ENCODE data around the gene MSANTD3. TPM values are rescaled to one million over a fixed set of nuclear protein-coding genes. Genes with fewer than 3 reads are reported as not detected.

MSANTD3 gene
- total and polyA plus RNA-seq, 2 of the 13 experiments (the other 11 are each of a cell fraction or from before 2014, with no cell fraction given), result 10.1 to 19.2 TPM

DNA sequence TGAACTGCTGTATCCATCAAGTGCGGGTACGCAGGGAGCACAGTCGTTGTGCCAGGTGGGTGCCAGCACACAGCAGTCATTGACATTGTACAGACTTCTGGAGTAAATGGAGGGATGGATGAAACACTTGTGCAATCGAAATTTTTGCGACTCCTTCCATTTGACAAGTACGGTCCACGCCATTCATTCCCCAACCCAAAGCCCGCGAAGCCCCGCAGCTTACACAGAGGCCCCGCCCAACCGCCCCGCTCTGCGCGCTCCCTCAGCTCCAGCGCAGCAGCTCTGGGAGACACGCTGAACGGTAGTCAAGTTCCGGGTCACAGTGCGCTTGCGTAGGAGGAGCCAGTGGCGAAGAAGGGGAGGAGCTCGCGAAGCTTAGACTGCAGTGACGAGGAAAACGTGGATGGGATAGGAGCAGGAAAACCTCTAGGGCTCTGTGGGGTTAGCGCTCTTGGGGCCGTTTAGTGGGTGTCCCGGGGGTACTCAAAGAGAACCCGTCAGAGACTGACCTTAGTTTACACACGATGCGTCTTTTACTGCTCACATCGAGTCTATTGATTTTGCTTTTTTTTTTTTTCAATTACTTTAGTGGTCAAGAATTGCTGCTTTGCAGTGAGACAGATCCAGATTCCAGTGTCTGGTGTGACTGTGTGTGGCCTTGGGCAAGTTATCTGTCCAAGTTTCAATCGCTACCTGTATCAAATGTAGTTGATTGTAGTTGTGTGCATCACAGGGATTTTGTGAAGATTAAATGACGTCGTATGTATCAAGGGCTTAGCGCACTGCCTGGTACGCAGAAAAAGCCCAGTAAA lies 15.3 kb upstream of the MSANTD3 start (continued):
- TF ChIP-seq NCOR1 (IDR thresholded peaks at IDR 0.05; ENCODE audit: borderline replicate concordance, low read length), result no peak
- TF ChIP-seq, protein P1, sequence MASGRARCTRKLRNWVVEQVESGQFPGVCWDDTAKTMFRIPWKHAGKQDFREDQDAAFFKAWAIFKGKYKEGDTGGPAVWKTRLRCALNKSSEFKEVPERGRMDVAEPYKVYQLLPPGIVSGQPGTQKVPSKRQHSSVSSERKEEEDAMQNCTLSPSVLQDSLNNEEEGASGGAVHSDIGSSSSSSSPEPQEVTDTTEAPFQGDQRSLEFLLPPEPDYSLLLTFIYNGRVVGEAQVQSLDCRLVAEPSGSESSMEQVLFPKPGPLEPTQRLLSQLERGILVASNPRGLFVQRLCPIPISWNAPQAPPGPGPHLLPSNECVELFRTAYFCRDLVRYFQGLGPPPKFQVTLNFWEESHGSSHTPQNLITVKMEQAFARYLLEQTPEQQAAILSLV (CRISPR knock-in tag; IDR thresholded peaks at IDR 0.05; ENCODE audit: borderline replicate concordance), result peak; percentile 63; the same call in 1 of the 2 replicates
- TF ChIP-seq, protein P2, sequence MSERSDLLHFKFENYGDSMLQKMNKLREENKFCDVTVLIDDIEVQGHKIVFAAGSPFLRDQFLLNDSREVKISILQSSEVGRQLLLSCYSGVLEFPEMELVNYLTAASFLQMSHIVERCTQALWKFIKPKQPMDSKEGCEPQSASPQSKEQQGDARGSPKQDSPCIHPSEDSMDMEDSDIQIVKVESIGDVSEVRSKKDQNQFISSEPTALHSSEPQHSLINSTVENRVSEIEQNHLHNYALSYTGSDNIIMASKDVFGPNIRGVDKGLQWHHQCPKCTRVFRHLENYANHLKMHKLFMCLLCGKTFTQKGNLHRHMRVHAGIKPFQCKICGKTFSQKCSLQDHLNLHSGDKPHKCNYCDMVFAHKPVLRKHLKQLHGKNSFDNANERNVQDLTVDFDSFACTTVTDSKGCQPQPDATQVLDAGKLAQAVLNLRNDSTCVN (CRISPR knock-in tag; IDR thresholded peaks at IDR 0.05; ENCODE audit: borderline replicate concordance), result no peak
- TF ChIP-seq, protein P3, sequence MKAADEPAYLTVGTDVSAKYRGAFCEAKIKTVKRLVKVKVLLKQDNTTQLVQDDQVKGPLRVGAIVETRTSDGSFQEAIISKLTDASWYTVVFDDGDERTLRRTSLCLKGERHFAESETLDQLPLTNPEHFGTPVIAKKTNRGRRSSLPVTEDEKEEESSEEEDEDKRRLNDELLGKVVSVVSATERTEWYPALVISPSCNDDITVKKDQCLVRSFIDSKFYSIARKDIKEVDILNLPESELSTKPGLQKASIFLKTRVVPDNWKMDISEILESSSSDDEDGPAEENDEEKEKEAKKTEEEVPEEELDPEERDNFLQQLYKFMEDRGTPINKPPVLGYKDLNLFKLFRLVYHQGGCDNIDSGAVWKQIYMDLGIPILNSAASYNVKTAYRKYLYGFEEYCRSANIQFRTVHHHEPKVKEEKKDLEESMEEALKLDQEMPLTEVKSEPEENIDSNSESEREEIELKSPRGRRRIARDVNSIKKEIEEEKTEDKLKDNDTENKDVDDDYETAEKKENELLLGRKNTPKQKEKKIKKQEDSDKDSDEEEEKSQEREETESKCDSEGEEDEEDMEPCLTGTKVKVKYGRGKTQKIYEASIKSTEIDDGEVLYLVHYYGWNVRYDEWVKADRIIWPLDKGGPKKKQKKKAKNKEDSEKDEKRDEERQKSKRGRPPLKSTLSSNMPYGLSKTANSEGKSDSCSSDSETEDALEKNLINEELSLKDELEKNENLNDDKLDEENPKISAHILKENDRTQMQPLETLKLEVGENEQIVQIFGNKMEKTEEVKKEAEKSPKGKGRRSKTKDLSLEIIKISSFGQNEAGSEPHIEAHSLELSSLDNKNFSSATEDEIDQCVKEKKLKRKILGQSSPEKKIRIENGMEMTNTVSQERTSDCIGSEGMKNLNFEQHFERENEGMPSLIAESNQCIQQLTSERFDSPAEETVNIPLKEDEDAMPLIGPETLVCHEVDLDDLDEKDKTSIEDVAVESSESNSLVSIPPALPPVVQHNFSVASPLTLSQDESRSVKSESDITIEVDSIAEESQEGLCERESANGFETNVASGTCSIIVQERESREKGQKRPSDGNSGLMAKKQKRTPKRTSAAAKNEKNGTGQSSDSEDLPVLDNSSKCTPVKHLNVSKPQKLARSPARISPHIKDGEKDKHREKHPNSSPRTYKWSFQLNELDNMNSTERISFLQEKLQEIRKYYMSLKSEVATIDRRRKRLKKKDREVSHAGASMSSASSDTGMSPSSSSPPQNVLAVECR (CRISPR knock-in tag; IDR thresholded peaks at IDR 0.05; ENCODE audit: borderline replicate concordance), result peak; percentile 75; the same call in 1 of the 2 replicates
- peak; percentile 59; the same call in 1 of the 2 replicates for TF ChIP-seq MIXL1 (CRISPR knock-in tag; IDR thresholded peaks at IDR 0.05)
- TF ChIP-seq HDAC1 (CRISPR knock-in tag; IDR thresholded peaks at IDR 0.05), result peak; percentile 59
- peak; percentile 90 for TF ChIP-seq GABPB1 (CRISPR knock-in tag; IDR thresholded peaks at IDR 0.05)
- TF ChIP-seq NCOA2 (CRISPR knock-in tag; IDR thresholded peaks at IDR 0.05), result peak; percentile 20; the same call in 1 of the 2 replicates
- peak; percentile 75; the same call in 1 of the 2 replicates for TF ChIP-seq TSC22D2 (CRISPR knock-in tag; IDR thresholded peaks at IDR 0.05; ENCODE audit: borderline replicate concordance)
- 0 out of 2 replicates have a peak, but pooled peaks have one; percentile 15 for TF ChIP-seq SOX13 (IDR thresholded peaks at IDR 0.05)
- no peak for TF ChIP-seq SOX13 (CRISPR knock-in tag; conservative IDR thresholded peaks at IDR 0.05 in 1 of 2, IDR thresholded peaks at IDR 0.05 in 1 of 2)
- TF ChIP-seq, protein P4, sequence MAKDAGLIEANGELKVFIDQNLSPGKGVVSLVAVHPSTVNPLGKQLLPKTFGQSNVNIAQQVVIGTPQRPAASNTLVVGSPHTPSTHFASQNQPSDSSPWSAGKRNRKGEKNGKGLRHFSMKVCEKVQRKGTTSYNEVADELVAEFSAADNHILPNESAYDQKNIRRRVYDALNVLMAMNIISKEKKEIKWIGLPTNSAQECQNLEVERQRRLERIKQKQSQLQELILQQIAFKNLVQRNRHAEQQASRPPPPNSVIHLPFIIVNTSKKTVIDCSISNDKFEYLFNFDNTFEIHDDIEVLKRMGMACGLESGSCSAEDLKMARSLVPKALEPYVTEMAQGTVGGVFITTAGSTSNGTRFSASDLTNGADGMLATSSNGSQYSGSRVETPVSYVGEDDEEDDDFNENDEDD (CRISPR knock-in tag; IDR thresholded peaks at IDR 0.05; ENCODE audit: borderline replicate concordance), result peak; percentile 67; the same call in 1 of the 2 replicates
- peak; percentile 29 for TF ChIP-seq ASH2L (IDR thresholded peaks at IDR 0.05; ENCODE audit: insufficient read length, low read depth, low read length)
- TF ChIP-seq CEBPG (CRISPR knock-in tag; IDR thresholded peaks at IDR 0.05), result no peak; the same call in 1 of the 2 replicates
- 0 out of 2 replicates have a peak, but pooled peaks have one; percentile 69 for TF ChIP-seq SP140L (CRISPR knock-in tag; IDR thresholded peaks at IDR 0.05; ENCODE audit: borderline replicate concordance)
- no peak for TF ChIP-seq ZNF746 (CRISPR knock-in tag; IDR thresholded peaks at IDR 0.05)
- TF ChIP-seq, protein P5, sequence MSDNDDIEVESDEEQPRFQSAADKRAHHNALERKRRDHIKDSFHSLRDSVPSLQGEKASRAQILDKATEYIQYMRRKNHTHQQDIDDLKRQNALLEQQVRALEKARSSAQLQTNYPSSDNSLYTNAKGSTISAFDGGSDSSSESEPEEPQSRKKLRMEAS (IDR thresholded peaks at IDR 0.05), result peak; percentile 76; the same call in 1 of the 2 replicates
- TF ChIP-seq, protein P6, sequence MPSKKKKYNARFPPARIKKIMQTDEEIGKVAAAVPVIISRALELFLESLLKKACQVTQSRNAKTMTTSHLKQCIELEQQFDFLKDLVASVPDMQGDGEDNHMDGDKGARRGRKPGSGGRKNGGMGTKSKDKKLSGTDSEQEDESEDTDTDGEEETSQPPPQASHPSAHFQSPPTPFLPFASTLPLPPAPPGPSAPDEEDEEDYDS (CRISPR knock-in tag; IDR thresholded peaks at IDR 0.05), result peak; percentile 83
- no peak for TF ChIP-seq GZF1 (CRISPR knock-in tag; IDR thresholded peaks at IDR 0.05)
